Smooth muscle cell (in vitro differentiated cells): ENCODE data around the gene EEF2K. TPM values are rescaled to one million over a fixed set of nuclear protein-coding genes. Genes with fewer than 3 reads are reported as not detected.

Source experiments
- DNase-seq: peaks from one replicate; lab custom pipeline; 2025; ENCODE audit not compliant: unreplicated experiment; lab: John Stamatoyannopoulos, UW
- H2AFZ ChIP-seq: fragments of 200-600 bp; sonication (generic); 2 replicates; pipeline ENCODE4 v1.6.0; 2016; ENCODE audit warnings: antibody characterized with exemption, low read depth, mild to moderate bottlenecking
- H3F3A ChIP-seq: fragments of 200-600 bp; sonication (generic); 2 replicates; pipeline ENCODE4 v1.6.0; 2017; ENCODE audit warnings: antibody characterized with exemption, low read depth
- H3K27ac ChIP-seq: fragments of 200-600 bp; sonication (generic); 2 replicates; pipeline ENCODE4 v1.5.1; 2016; ENCODE audit warnings: low read depth, mild to moderate bottlenecking
- H3K27me3 ChIP-seq: fragments of 200-600 bp; sonication (generic); 2 replicates; pipeline ENCODE4 v1.6.1; 2016; ENCODE audit warnings: low read depth, mild to moderate bottlenecking
- H3K36me3 ChIP-seq: fragments of 200-600 bp; sonication (generic); 2 replicates; pipeline ENCODE4 v1.5.1; 2016; ENCODE audit warnings: low read depth
- H3K4me1 ChIP-seq: fragments of 200-600 bp; sonication (generic); 2 replicates; pipeline ENCODE4 v1.5.1; 2016; ENCODE audit warnings: low read depth
- H3K4me2 ChIP-seq: fragments of 200-600 bp; sonication (generic); 2 replicates; pipeline ENCODE4 v1.6.0; 2016; ENCODE audit warnings: mild to moderate bottlenecking
- H3K4me3 ChIP-seq: fragments of 200-600 bp; sonication (generic); 2 replicates; pipeline ENCODE4 v1.5.1; 2016; ENCODE audit warnings: mild to moderate bottlenecking
- H3K79me2 ChIP-seq: fragments of 200-600 bp; sonication (generic); 2 replicates; pipeline ENCODE4 v1.6.0; 2016; ENCODE audit warnings: low read depth, mild to moderate bottlenecking
- H3K9ac ChIP-seq: fragments of 200-600 bp; sonication (generic); 2 replicates; pipeline ENCODE4 v1.6.0; 2016; ENCODE audit warnings: low read depth
- H3K9me3 ChIP-seq: fragments of 200-600 bp; sonication (generic); replicated peaks from 2 replicates; pipeline ENCODE4 v1.5.1; 2016; ENCODE audit warnings: low read depth
- H4K20me1 ChIP-seq: fragments of 200-600 bp; sonication (generic); 2 replicates; pipeline ENCODE4 v1.6.0; 2016; ENCODE audit warnings: low read depth
- CTCF ChIP-seq: fragments of 200-600 bp; sonication (generic); IDR thresholded peaks from 2 replicates; pipeline ENCODE4 v1.5.1; 2017; ENCODE audit warnings: borderline replicate concordance, mild to moderate bottlenecking, antibody characterized with exemption; ENCODE audit not compliant: insufficient read depth, poor library complexity, severe bottlenecking
- WGBS: methylation state at CpG from one replicate; pipeline ENCODE4 v1.1.7; 2016; ENCODE audit warnings: low lambda C conversion rate; 5-methylcytosine and 5-hydroxymethylcytosine counted together
- polyA plus RNA-seq: library from polyadenylated mRNA; unstranded; fragments of >200 nt; fragmentation: Nextera tagmentation; extraction: Ambion mirVana; gene quantifications from 2 replicates; pipeline ENCODE4 v1.2.1, GENCODE V29; 2016
- total RNA-seq: library from RNA; depleted of rRNA; stranded (reverse); fragments of >200 nt; gene quantifications from 2 replicates; pipeline ENCODE4 v1.2.3, GENCODE V29; 2014

Gene EEF2K
- total and polyA plus RNA-seq, 2 experiments from 2014 or later, result 8.7 to 12.8 TPM

- TF ChIP-seq CTCF, result no peak
- no peaks in the 10 kb centered on the region for H3K27me3 ChIP-seq
- no peaks in the 10 kb centered on the region for H3F3A ChIP-seq
- no peaks in the 10 kb centered on the region for H4K20me1 ChIP-seq
- no peak for DNase-seq
- no peak overlapping the region for H3K4me2 ChIP-seq
- H2AFZ ChIP-seq, result no peak overlapping the region
- no peaks in the 10 kb centered on the region for H3K4me1 ChIP-seq
- no peaks in the 10 kb centered on the region for H3K36me3 ChIP-seq
- no peak overlapping the region for H3K9ac ChIP-seq
- H3K4me3 ChIP-seq, result no peak overlapping the region
- WGBS, result 97% methylated on average over 9 of the region's 9 CpGs
- no peaks in the 10 kb centered on the region for H3K79me2 ChIP-seq
- H3K27ac ChIP-seq, result no peak overlapping the region
- no peaks in the 10 kb centered on the region for H3K9me3 ChIP-seq
Observed at GRCh38 chr16:22235839-22236745, 30.0 kb downstream of the EEF2K start.

DNA sequence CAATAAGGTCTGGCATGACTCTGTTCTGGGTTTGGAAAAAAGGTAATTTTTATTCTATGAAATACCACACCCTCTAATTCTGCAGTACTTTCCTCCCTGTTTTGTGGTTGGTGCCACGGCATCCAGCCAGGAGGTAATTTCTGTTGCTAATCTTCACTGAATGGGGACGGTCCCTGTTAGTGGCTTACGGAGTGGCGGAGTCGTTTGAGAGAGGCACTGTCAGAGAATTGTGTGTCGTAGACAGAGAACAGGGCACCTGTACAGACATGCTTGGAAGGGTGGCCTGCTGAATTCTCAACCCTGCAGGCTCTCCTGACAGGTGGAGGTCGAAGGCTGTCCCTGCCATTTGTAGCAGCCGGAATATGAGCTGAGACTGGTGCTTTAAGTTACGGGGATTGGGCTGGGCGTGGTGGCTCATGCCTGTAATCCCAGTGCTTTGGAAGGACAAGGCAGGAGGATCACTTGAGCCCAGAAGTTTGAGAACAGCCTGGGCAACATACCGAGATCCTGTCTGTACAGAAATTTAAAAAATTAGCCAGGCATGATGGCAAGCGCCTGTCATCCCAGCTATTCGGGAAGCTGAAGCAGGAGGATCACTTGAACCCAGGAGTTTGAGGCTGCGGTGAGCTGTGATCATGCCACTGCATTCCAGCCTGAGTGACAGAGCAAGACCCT lies 33.2 kb downstream of the EEF2K start:
- 75% methylated on average over 14 of the region's 14 CpGs for WGBS
- no peak overlapping the region for H3K4me2 ChIP-seq
- H3K4me1 ChIP-seq, result no peaks in the 10 kb centered on the region
- no peak overlapping the region for H3K4me3 ChIP-seq
- no peak overlapping the region for H3K9ac ChIP-seq
- H3K9me3 ChIP-seq, result no peaks in the 10 kb centered on the region
- H4K20me1 ChIP-seq, result no peaks in the 10 kb centered on the region
- H3K27me3 ChIP-seq, result no peaks in the 10 kb centered on the region
- H3K36me3 ChIP-seq, result no peaks in the 10 kb centered on the region
- DNase-seq, result no peak
- no peak for TF ChIP-seq CTCF
- H3K79me2 ChIP-seq, result no peaks in the 10 kb centered on the region
- no peak overlapping the region for H2AFZ ChIP-seq
- H3K27ac ChIP-seq, result no peak overlapping the region
- H3F3A ChIP-seq, result no peaks in the 10 kb centered on the region

DNA sequence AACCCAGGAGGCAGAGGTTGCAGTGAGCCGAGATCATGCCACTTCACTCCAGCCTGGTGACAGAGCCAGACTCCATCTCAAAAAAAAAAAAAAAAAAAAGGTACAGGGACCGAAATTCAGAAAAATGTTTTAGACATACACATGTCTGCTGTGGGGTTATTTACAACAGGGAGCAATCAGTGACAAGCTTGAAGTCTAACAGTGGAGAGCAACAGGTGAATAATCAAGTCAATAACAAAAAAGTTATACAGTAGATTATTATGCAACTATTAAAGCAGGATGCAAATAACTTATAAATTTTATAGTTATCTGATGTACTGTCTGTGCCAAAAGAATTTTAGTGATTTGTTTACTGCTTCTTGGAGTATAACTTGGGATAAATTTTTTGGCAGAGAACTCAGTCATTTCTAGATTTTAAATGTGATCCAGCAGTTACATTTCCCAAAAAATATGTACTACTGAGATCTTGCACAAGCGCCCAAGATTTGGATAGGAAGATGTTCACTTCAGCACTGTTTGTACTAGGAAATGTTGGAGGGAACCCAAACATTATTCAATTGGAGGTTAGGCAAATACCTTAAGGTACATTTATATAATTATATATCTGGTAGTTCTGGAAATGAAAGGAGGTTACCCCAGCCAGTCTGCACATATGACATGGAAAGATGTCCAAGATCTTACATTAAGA lies 34.1 kb downstream of the EEF2K start:
- no peak for DNase-seq
- H3K9me3 ChIP-seq, result no peaks in the 10 kb centered on the region
- H4K20me1 ChIP-seq, result no peaks in the 10 kb centered on the region
- no peak for TF ChIP-seq CTCF
- H3K9ac ChIP-seq, result no peak overlapping the region
- no peaks in the 10 kb centered on the region for H3K36me3 ChIP-seq
- H3K4me3 ChIP-seq, result no peak overlapping the region
- no peaks in the 10 kb centered on the region for H3K4me1 ChIP-seq
- H3K4me2 ChIP-seq, result no peak overlapping the region
- no peaks in the 10 kb centered on the region for H3F3A ChIP-seq
- WGBS, result 98% methylated on average over 3 of the region's 3 CpGs
- no peak overlapping the region for H3K27ac ChIP-seq
- H2AFZ ChIP-seq, result no peak overlapping the region
- no peaks in the 10 kb centered on the region for H3K27me3 ChIP-seq
- H3K79me2 ChIP-seq, result no peaks in the 10 kb centered on the region
